CD4-positive, alpha-beta T cell treated with Interleukin-4 for 1 hour (primary cell): ENCODE results near the gene AATF.

ENCODE experiments used
- DNase-seq, 2 donors: peaks; one replicate each; pipeline ENCODE4 v3.0.0-alpha.2; 2020 to 2022

The AATF gene

DNA sequence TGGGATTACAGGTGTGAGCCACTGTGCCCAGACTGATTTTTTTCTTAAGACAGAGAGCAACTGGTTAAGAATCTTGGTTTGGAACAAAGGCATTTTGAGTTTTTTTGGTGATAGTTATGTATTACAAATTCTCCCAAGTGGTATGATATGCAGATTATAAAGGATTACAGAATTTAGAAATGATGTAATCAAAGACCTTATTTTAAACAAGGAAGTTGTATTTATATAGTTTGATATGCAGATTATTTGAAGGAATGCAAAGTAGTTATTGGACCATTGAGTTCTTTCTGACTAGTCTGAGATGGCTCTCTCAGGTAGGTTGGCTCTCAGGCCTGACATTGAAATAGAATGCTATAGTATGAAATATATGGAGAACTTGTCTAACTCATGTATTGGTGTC lies 34.9 kb downstream of the AATF start:
- no peak for DNase-seq

DNA sequence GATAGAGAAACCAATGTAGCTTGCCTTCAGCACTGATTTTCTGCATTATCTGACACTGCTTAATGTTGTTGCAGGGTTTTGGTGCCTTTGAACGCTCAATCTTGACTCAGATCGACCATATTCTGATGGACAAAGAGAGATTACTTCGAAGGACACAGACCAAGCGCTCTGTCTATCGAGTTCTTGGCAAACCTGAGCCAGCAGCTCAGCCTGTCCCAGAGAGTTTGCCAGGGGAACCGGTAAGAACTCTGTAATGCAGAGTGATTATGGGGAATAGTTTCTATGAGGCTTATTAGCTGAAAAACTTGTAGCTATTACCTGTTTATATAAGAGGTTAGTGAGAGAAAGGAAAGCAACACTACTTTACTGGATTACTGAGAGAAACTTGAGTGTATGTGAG lies 40.4 kb downstream of the AATF start:
- no peak for DNase-seq

DNA sequence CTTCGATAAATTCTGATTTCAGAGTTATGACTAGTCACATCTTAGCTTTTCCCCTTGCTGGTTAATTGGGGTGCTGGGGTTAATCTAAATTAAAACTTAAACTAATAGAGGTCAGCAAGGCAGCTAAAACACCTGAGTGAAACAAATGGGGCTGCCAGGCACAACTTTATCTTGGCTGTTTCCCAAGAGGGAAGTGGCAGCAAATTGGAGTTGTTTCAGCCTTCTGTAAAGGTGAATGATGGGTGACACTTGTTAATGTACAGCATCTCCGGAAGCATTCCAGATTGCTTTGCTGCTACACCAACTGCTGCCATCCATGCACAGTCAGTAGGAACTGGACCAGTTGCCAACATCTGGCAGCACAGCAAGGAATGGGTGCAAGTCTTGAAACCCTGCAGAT lies 43.9 kb downstream of the AATF start:
- DNase-seq: no peak

DNA sequence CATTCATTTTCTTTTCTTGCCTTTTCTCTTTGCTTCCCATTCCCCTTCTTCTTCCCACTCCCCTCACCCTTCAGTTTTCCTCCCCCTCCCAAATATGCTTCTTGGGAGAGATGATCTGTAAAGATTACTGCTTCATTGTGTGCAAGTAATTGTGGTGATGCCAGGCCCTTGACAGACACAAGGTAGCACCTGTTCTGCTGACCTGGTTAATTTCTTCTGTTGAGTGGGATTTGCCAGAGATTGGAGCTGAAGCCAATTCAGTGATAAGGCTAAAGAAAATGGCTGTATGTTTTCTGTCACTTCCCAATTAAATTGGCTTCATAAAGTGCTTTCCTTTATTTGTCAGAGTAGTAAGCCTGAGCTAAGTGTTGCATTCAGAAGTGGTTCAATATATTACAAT lies 44.5 kb downstream of the AATF start:
- DNase-seq: no peak

DNA sequence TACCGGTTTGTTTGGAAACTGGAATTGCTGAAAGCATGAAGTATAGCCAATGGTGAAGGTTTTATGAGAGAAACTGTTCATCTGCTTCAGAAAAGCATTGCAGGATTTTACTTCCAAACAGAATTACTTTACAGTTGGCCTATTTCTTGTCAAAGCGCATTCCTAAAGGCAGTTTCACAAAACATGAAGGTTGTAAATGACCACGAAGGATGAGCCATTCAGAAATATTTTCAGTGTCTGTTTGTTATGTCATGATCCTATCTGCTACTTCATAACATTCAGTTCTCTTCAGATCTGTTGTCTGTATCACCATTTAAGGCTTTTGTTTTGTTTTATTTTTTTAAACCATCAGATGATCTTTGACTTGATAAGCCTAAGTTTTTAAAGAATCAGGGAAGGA lies 45.7 kb downstream of the AATF start:
- no peak for DNase-seq

DNA sequence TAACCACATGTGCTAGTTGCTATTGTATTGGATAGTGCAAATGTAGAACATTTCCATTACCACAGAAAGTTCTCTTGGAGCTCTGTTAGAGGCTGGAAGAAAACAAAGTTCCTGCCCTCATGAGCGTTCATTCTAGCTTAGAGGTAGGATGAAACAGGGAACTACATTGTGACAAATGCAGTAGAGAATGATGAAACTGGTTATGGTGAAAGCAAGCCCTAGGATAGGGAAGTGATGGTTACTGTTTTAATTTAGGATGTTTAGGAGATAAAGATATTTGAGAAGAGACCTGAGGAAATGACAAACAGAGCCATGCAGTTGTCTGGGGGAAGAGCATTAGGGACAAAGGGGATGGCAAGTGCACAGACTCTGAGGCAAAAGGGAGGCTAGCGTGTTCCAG lies 50.7 kb downstream of the AATF start:
- no peak for DNase-seq

DNA sequence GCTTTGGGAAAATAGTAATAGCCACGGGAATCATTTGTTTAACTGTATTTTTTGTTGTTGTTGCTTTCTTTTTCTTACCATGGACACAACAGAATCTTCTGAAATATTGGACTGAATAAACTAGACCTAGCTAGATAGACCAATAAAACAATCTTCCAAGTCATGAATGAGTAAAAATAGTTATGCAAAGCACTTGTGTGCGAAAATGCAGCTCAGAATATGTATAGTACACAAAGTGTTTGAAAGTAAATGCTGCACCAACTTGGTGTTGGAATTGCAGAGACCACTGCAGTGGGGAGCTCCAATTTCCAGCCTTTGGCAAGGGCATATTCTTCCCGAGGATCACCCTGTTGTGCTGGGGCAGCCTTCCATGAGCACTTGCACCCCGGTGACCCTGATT lies 68.0 kb downstream of the AATF start:
- no peak for DNase-seq

DNA sequence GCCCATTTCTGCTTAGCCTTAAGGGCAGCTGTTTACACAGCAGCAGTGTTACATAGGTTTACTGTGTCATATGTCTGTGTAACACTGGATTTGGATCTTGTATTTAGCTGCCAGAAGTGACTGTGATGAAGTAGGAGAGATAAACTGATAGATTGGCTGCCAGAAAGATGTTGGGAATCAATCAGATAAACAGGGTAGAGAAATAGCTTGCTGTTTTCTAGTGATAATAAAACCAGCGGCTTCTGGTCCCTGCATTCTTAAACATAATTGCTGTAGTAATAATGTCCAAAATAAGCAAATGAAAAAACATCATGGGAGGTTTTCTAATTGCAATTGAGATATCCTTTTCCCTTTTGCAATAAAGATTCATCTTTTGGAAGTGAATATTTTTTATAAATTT lies 68.7 kb downstream of the AATF start:
- no peak for DNase-seq

DNA sequence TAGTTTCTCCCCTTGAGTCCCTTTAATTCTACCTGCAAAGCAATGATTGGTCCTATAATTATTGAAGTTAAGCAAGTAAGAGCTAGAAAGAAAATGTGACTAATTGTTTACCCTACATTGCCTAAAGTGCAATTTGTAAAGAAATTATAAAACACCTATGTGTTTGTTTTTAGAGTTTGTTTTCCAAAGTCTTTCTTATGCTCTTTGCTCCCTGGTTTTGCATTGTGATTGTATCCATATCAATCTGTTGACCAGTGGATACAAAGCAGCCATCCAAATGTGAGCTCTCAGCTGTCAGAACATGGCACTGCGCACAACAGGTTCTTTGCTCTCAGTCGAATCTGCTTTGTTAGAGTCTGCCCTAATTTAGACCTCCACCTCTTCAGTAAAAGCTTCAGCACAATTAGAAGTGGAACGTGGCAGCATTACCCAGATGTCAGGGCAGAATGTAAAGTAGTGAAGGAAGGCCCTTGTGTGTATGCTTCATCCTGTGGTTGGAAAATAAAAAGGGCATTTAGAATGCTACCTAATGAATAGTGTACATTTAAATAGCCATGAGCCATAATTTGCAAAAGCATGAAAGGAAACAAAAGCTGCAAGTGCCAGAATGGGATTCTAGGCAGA lies 70.5 kb downstream of the AATF start:
- no peak for DNase-seq

DNA sequence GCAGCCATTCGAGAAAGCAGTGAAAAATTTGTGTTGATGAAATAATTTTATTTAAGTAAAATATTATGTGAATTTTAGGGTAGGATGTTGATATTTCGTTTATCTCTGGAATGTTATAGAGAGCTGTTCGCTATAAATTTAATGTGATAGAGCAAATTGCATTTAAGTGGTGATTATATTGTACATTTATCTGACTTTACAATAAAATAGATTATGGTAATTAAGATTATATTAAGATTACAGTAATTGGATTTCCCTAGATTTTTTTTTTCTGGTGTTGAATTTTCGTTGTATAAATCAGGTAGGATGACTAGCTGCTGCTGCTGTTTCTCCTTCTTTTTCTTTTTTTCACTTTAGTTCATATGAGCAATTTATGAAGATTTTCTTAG lies 71.0 kb downstream of the AATF start:
- no peak for DNase-seq

DNA sequence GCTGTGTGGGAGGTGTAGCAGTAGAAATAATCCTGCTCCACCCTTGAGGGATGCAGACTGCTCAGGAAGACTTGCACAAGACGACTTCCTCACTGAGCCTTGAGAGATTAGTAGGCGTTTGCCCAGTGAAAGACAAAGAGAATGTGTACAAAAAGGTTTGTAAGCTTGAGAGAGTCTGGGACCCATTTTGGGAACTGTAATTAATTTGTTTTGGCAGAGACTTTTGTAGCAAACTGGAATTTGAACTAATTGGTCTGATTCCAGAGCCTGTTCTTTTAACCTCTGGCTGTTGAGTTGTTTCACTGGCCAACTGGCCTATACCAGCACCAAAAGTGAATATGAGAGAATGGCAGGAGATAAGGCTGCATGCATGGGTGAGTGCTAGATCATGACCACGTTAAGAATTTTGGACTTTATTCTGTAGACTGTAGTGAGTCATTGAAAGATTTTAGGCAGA lies 75.5 kb downstream of the AATF start:
- DNase-seq: no peak

DNA sequence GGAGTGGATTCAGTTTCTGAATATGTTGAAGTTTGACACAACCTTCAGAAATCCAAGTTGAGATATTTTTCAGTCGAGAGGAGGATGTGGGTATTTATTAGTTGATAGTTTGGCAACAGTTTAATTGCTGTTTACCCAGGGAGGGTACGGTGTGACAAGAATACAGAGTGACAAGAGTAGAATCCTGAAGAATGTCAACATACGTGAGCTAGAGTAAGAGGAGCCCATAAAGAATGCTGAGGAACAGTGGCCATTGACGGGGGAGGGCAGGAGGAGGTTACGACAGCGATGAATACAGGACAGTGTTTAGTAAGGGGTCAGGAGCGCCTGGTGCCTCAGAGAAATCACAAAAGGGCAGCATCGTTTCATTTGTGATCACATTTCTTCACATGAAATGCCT lies 76.5 kb downstream of the AATF start:
- DNase-seq: no peak

DNA sequence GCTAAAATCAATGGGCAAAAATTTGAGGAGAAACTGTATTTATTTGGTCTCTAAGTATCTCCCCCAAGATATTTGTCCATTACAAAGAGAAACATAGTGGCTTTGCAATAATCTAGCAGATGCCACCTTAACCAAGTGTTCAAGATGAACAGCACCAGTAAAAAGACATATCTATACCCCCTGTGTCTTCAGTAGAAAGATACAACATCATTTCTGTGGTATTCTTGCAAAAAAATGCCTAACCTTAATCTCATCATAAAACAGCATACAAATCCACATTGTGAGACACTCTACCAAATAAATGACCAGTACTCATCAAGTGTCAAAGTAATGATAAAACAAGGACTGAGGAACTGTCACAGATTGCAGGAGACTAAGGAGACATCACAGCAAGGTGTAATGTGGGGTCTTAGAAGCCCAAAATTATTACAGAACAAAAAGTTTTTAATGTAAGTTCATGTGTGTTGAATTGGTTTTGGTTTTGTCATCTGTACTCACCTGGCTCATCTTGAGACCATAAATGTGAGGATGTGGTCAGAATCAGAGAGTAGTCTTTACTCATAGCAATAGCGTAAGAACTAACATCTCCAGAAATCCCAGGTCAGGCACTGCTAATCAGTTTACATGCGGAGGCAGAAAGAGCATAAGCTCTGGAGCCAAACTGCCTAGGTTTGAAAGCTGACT lies 77.2 kb downstream of the AATF start:
- DNase-seq: no peak

DNA sequence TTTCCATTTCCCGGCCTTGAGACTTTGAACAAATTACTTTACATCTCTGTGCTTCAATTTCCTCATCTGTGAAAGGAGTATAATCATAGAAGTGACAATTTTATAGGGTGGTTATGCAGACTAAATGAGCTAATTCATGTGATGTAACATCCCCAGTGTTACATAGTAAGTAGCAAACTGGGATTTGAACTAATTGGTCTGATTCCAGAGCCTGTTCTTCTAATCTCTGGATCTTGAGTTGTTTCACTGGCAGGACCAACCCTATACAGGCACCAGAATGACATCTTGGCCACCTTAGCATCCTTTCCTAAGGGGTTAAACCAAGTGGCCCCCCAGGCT lies 77.7 kb downstream of the AATF start:
- DNase-seq: no peak

DNA sequence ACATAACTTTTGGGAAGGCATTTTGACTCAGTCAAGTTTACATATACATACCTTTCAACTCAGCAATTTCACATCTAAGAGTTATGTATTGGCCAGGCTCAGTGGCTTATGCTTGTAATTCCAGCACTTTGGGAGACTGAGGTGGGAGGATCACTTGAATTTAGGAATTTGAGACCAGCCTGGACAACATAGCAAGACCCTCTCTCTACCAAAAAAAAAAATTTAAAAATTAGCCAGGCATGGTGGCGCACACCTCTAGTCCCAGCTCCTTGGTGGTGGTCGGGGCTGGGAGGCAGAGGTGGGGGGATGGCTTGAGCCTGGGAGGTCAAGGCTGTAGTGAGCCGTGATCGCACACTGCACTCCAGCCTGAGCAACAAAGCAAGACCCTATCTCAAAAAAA lies 79.3 kb downstream of the AATF start:
- no peak for DNase-seq

DNA sequence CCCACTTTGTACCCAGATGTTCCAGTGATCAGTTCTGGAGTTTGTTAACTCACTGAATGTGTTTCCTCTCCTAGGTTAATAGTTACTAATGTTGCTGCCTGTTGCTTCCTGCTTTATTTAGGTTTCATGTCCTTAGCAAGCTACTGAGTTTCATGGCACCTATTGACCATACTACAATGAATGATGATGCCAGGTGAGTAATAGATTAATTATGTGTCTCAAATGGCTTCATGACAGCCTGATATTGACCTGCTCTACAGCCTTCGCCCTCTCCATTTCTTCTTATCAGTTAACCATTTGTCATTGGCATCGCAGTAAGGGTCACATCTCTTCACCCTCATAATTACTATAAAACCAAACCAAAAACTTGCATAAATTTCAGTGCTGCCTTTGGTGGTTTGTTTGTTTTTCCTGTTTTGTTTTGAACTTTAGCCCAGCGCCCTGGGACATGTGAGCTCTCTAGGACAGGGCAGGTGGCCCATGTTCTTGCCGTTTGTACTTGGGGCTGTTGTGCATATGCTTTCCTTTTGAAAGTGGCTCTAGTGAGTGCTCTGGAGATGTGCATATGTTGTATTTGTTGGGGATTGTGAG lies 82.8 kb downstream of the AATF start:
- DNase-seq: no peak

DNA sequence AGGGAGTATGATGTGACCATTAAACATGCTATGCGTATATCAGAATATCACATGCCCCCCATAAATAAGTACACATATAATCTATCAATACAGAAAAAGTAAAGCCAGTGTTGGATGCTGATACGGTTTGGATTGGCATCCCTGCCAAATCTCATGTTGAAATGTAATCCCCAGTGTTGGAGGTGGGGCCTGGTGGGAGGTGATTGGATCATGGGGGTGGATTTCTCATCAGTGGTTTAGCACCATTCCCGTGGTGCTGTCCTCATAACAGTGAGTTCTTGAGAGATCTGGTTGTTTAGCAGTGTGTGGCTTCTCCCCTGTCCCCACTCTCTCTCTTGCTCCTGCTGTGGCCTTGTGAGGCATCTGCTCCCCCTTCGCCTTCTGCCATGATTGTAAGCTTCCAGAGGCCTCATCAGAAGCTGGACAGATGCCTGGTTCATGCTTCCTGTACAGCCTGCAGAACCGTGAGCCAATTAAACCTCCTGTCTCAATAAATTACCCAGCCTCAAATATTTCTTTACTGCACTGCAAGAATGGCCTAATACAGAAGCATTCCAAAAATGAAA lies 88.9 kb downstream of the AATF start:
- no peak for DNase-seq

DNA sequence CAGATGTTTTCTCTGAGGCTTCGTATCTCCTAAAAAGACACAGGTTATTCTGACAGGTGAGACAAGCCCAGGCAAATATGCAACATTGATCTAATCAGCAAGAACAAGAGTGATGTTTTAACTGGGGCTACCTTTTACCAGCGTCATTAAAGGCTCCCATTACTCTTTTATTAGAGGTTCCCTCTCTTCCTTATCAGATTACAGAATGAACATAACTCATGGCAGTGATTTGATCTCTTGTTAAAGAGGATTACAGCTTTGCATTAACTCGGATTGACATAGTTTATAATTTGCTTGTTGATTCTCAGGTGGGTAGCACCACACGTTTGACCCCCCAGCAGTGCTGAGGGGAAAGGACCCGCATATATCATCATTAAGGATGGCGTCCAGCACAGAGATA lies 90.5 kb downstream of the AATF start:
- DNase-seq: no peak

DNA sequence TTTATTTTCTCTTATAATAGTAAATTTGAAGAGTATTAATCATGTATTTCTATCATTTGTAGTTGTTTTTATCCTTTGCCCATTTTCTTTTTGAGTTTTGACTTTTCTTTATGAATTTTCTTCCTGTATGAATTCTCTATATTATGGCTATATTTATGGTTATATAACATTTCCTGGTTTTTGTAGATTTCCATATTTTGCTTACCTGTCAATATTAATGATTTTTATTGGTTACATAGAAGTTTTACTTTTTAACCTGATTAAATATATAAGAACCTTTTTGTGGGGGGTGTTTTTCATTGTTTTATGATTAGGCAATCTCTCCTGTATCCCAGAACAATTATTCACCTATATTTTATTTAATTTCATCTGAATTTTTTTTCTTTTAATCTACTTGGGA lies 93.2 kb downstream of the AATF start:
- no peak for DNase-seq

DNA sequence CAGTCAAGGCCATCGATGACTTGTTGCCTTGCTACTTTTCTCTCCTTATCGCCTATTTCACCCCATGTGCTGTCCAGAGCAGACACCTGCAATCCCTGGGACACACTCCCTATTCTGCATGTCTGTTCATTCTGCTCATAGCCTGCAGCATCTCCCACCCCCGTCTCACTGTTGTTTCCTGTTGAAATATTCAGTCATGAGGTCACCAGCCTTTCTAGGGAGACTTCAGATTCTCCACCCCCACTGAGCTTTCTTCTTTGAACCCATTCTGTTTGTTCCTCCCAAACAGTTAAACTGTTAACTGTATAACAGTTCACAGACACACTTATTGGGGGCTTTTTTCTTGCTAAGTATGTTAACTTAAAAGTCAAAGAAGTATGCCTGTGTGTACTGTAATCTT lies 94.4 kb downstream of the AATF start:
- no peak for DNase-seq

DNA sequence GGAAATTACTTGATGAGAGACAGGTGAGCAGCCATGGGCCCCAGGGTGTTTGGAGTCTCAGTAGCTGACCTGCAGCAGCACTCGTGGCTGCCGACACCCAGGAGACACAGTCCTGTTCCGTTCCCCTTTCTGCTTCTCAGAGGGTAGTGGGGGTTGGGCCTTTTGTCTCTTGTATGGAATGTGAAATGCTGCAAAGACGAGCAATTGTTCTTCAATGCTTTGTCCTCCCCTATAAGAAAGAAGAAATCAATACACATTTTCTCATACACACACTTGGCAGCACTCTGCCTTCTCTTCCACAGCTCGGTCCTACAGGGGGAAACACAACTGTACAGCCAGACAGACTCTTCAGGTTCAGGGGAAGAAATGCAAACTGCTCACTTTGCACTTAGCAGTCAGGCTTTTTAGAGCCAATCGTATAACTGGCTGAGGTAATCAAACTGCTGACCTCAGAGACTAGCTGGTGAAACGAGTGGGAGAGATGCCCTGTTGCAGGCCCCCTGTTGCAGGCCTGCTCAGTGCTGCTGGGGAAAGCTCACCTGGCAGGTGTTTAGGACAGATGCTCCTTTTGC lies 96.7 kb downstream of the AATF start:
- no peak for DNase-seq

DNA sequence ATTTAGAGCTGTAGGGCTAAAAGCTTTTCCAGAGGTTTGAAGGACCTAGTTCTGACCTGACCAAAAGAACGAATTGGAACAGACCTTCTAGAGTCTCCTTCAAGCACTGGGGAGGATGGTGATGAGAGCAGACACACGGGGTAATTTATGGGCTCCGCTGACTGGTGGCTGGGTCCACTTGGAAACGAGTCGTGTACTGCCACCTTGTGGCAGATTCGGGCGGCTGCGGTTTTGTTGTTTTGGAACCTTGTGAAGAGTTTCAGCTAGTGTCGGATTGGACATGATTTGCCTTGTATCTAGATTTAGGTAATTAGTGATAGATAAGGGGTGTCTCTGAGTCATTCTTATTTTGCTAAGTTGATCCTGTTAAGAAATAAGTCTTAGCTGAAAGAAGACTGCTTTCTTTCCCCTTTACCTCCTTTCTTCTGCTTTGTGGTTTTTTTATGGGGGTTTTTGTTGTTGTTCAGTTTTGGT lies 98.9 kb downstream of the AATF start:
- peak; percentile 78 for DNase-seq

DNA sequence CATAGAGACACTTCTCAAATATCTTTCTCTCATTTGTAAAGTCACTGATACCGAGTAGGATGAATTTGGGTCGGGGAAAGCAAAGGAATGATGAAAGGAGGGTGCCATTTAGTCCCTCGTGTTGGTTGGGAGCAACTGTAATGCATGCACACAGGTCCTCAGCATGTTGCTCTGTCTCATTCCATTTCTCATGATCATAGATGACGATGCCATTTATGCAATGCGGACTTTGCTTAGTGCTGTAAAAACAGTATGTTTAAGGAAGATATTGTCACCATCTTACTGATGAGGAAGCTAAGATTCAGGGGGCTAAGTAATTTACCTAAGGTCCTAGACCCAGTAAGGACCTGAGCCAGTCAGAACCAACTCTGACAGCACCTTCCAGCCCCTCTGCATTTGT lies 100.1 kb downstream of the AATF start:
- no peak for DNase-seq

DNA sequence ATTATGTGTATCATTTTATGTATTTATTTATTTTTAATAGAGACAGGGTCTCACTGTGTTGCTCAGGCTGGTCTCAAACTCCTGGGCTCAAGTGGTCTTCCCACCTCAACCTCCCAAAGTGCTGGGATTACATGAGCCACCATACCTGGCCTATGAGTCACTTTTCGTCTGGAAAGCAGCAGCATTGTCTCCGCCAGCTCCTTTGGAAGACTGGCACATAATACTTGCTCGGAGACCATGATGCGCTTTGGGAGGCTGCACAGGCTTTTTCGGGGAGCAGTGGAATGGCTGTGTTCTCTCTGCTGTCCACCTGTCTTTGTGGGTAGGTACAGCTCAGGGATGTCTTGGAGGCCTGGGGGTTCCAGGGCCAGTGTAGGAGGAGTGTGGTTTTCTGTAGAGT lies 102.2 kb downstream of the AATF start:
- DNase-seq: no peak
